HEK293 (cell line): ENCODE data around the gene C14orf132.

Experiments
- CTCF ChIA-PET: fragments of 350-600 bp; formaldehyde crosslinking; extraction: SDS; loops from one replicate; lab custom pipeline; 2021; ENCODE audit warnings: antibody characterized with exemption; lab: Yijun Ruan, JAX
- POLR2A ChIA-PET: fragments of 300-600 bp; formaldehyde crosslinking; extraction: SDS; loops from one replicate; lab custom pipeline; 2020; ENCODE audit warnings: antibody characterized with exemption, inconsistent platforms; lab: Yijun Ruan, JAX
- H3K27ac ChIP-seq: fragments of 200-500 bp; sonication (Bioruptor generic); 2 replicates; pipeline ENCODE4 v1.5.1; 2014; ENCODE audit warnings: low read depth, low read length, control low read depth, inconsistent platforms; ENCODE audit errors: extremely low read depth
- H3K36me3 ChIP-seq, 2 experiments: fragments of 200-500 bp in 1 of 2; sonication (Bioruptor generic) in 1 of 2; 1 replicate in 1 of 2; 2 replicates in 1 of 2; pipeline ENCODE4 v1.5.1; 2014 to 2017; ENCODE audit warnings: inconsistent platforms in 2 of 2, low read length in 2 of 2; ENCODE audit not compliant: control insufficient read depth in 2 of 2, insufficient read depth in 1 of 2
- H3K4me1 ChIP-seq: fragments of 200-500 bp; sonication (Bioruptor generic); 2 replicates; pipeline ENCODE4 v1.5.1; 2014; ENCODE audit warnings: mild to moderate bottlenecking, low read length, inconsistent platforms; ENCODE audit not compliant: control insufficient read depth, insufficient read depth
- H3K4me3 ChIP-seq: 2 replicates; pipeline ENCODE4 v1.5.1; 2011; ENCODE audit warnings: low read depth, mild to moderate bottlenecking, control low read depth, low read length, moderate library complexity
- H3K9me3 ChIP-seq: fragments of 200-500 bp; sonication (Bioruptor generic); 2 replicates; pipeline ENCODE4 v1.5.1; 2014; ENCODE audit warnings: low read depth, low read length, inconsistent platforms; ENCODE audit not compliant: control insufficient read depth, insufficient read depth
- KLF7 ChIP-seq: fragments of 450-650 bp; formaldehyde crosslinking; IDR thresholded peaks from 2 replicates; pipeline ENCODE4 v1.5.1; 2016; ENCODE audit warnings: missing biosample characterization, missing genetic modification characterization, borderline replicate concordance
- MYNN ChIP-seq: fragments of 450-650 bp; formaldehyde crosslinking; IDR thresholded peaks from 2 replicates; pipeline ENCODE4 v1.5.1; 2016; ENCODE audit warnings: missing biosample characterization, missing genetic modification characterization, borderline replicate concordance
- SETDB1 ChIP-seq: IDR thresholded peaks from one replicate; pipeline ENCODE4 v1.6.1; 2017; ENCODE audit warnings: mild to moderate bottlenecking, low read length, moderate library complexity, mixed read lengths; ENCODE audit not compliant: insufficient read length
- TRIM28 ChIP-seq: IDR thresholded peaks from 2 replicates; pipeline ENCODE4 v1.6.1; 2011; ENCODE audit warnings: low read length, control low read depth, borderline replicate concordance
- ZBTB21 ChIP-seq: fragments of 450-650 bp; formaldehyde crosslinking; IDR thresholded peaks from 2 replicates; pipeline ENCODE4 v1.5.1; 2017; ENCODE audit warnings: missing biosample characterization, missing genetic modification characterization
- ZBTB8A ChIP-seq: fragments of 450-650 bp; formaldehyde crosslinking; IDR thresholded peaks from 2 replicates; pipeline ENCODE4 v1.5.1; 2016; ENCODE audit warnings: missing biosample characterization, missing genetic modification characterization
- ZIC2 ChIP-seq: fragments of 450-650 bp; formaldehyde crosslinking; IDR thresholded peaks from 2 replicates; pipeline ENCODE4 v1.5.1; 2016; ENCODE audit warnings: missing biosample characterization, missing genetic modification characterization
- ZNF169 ChIP-seq: fragments of 450-650 bp; formaldehyde crosslinking; IDR thresholded peaks from 2 replicates; pipeline ENCODE4 v1.5.1; 2016; ENCODE audit warnings: missing biosample characterization, missing genetic modification characterization
- ZNF214 ChIP-seq: fragments of 450-650 bp; formaldehyde crosslinking; IDR thresholded peaks from 2 replicates; pipeline ENCODE4 v1.5.1; 2017; ENCODE audit warnings: missing biosample characterization, mild to moderate bottlenecking, missing genetic modification characterization, borderline replicate concordance
- ZNF530 ChIP-seq: fragments of 450-650 bp; formaldehyde crosslinking; IDR thresholded peaks from 2 replicates; pipeline ENCODE4 v1.5.1; 2016; ENCODE audit warnings: low read depth, missing biosample characterization, missing genetic modification characterization
- ZNF585B ChIP-seq: fragments of 450-650 bp; formaldehyde crosslinking; IDR thresholded peaks from 2 replicates; pipeline ENCODE4 v1.5.1; 2016; ENCODE audit warnings: missing biosample characterization, missing genetic modification characterization
- ZNF610 ChIP-seq: fragments of 450-650 bp; formaldehyde crosslinking; IDR thresholded peaks from 2 replicates; pipeline ENCODE4 v1.5.1; 2016; ENCODE audit warnings: missing biosample characterization, missing genetic modification characterization, borderline replicate concordance
- ZNF623 ChIP-seq: fragments of 450-650 bp; formaldehyde crosslinking; IDR thresholded peaks from 2 replicates; pipeline ENCODE4 v1.5.1; 2016; ENCODE audit warnings: missing biosample characterization, missing genetic modification characterization
- ZNF658 ChIP-seq: fragments of 450-650 bp; formaldehyde crosslinking; IDR thresholded peaks from 2 replicates; pipeline ENCODE4; 2016; ENCODE audit warnings: missing biosample characterization, missing genetic modification characterization
- ZNF670 ChIP-seq: fragments of 450-650 bp; formaldehyde crosslinking; IDR thresholded peaks from 2 replicates; pipeline ENCODE4 v1.5.1; 2016; ENCODE audit warnings: missing biosample characterization, missing genetic modification characterization, low read depth
- TF ChIP-seq, protein P1 (sequence below): fragments of 450-650 bp; formaldehyde crosslinking; optimal IDR thresholded peaks from 2 replicates; pipeline ENCODE3; 2016; ENCODE audit warnings: missing biosample characterization, mild to moderate bottlenecking, missing genetic modification characterization
- TF ChIP-seq, protein P2 (sequence below): fragments of 450-650 bp; formaldehyde crosslinking; IDR thresholded peaks from 2 replicates; pipeline ENCODE4 v1.5.1; 2016; ENCODE audit warnings: missing biosample characterization, missing genetic modification characterization
- TF ChIP-seq, protein P3 (sequence below): fragments of 450-650 bp; formaldehyde crosslinking; IDR thresholded peaks from 2 replicates; pipeline ENCODE4 v1.5.1; 2016; ENCODE audit warnings: missing biosample characterization, missing genetic modification characterization
- TF ChIP-seq, protein P4 (sequence below): fragments of 450-650 bp; formaldehyde crosslinking; IDR thresholded peaks from 2 replicates; pipeline ENCODE4 v1.5.1; 2016; ENCODE audit warnings: missing biosample characterization, missing genetic modification characterization

The C14orf132 gene

DNA sequence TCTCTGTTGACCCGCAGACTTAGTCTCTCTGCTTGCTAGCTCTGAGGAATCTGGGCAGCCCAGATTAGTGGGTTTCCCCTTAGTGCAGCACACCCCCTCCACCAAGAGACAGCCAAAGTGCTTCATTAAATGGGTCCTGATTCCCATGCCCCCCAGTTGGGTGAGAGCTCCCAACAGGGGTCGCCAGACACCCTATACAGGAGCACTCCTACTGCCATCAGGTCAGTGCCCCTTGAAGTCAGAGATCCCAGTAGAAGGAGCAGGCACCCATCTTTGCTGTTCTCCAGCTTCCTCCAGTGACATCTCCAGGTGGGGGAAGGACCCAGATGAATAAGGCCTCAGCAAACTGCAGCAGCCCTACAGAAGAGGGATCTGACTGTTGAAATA lies 36.7 kb upstream of the C14orf132 start:
- Histone ChIP-seq H3K4me3 (no peak overlapping the region), H3K27ac (no peak overlapping the region), H3K9me3 (no peaks in the 10 kb centered on the region), H3K36me3 (no peaks in the 10 kb centered on the region), H3K4me1 (no peaks in the 10 kb centered on the region)
- POLR2A ChIA-PET, result no interaction called here
- CTCF ChIA-PET, result interaction anchor here (0.6 to 7.6 kb wide), 5 partner anchors 96 to 521 kb away, joined by 3 to 100 read pairs (median 3); no protein-coding TSS in a partner anchor
- no peak for TF ChIP-seq ZNF214
- TF ChIP-seq, protein P1, sequence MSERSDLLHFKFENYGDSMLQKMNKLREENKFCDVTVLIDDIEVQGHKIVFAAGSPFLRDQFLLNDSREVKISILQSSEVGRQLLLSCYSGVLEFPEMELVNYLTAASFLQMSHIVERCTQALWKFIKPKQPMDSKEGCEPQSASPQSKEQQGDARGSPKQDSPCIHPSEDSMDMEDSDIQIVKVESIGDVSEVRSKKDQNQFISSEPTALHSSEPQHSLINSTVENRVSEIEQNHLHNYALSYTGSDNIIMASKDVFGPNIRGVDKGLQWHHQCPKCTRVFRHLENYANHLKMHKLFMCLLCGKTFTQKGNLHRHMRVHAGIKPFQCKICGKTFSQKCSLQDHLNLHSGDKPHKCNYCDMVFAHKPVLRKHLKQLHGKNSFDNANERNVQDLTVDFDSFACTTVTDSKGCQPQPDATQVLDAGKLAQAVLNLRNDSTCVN, result no peak
- TF ChIP-seq, protein P2, sequence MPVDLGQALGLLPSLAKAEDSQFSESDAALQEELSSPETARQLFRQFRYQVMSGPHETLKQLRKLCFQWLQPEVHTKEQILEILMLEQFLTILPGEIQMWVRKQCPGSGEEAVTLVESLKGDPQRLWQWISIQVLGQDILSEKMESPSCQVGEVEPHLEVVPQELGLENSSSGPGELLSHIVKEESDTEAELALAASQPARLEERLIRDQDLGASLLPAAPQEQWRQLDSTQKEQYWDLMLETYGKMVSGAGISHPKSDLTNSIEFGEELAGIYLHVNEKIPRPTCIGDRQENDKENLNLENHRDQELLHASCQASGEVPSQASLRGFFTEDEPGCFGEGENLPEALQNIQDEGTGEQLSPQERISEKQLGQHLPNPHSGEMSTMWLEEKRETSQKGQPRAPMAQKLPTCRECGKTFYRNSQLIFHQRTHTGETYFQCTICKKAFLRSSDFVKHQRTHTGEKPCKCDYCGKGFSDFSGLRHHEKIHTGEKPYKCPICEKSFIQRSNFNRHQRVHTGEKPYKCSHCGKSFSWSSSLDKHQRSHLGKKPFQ (tag by site-specific recombination), result no peak
- no peak for TF ChIP-seq ZNF169 (tag by site-specific recombination)

DNA sequence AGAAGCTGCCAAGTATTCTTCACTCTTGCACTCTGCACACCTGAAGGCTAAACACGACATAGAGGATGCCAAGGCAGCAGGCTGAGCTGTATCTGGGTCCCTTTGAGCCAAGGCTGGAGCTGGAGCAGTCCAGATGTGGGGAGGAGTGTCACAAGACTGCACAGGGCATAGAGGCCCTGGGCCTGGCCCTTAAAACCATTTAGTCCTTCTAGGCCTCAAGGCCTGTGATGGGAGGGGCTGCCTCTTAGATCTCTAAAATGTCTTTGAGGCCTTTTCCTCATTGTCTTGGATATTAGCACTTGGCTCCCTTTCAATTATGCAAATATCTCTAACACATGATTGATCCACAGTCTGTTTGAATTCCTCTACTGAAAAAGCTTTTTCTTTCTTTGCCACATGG lies 28.0 kb upstream of the C14orf132 start:
- Histone ChIP-seq H3K9me3 (no peaks in the 10 kb centered on the region), H3K27ac (no peak overlapping the region), H3K4me3 (no peak overlapping the region), H3K4me1 (no peaks in the 10 kb centered on the region), H3K36me3 (no peaks in the 10 kb centered on the region)
- ChIA-PET CTCF (interaction anchor here (0.8 to 1.3 kb wide), 3 partner anchors 40 to 88 kb away, joined by 3 to 4 read pairs (median 3); no protein-coding TSS in a partner anchor), POLR2A (no interaction called here)
- TF ChIP-seq ZNF670 (tag by site-specific recombination) (no peak), SETDB1 (peak; percentile 80), ZNF658 (tag by site-specific recombination) (no peak), ZBTB21 (tag by site-specific recombination) (no peak), ZNF585B (tag by site-specific recombination) (peak; percentile 95), ZNF214 (no peak), MYNN (tag by site-specific recombination) (no peak), TRIM28 (peak; percentile 90; the same call in 1 of the 2 replicates), ZNF610 (tag by site-specific recombination) (no peak), ZNF169 (tag by site-specific recombination) (no peak), KLF7 (tag by site-specific recombination) (no peak), ZNF623 (no peak), ZIC2 (tag by site-specific recombination) (no peak), ZBTB8A (tag by site-specific recombination) (no peak), ZNF530 (tag by site-specific recombination) (no peak)
- TF ChIP-seq, protein P3, sequence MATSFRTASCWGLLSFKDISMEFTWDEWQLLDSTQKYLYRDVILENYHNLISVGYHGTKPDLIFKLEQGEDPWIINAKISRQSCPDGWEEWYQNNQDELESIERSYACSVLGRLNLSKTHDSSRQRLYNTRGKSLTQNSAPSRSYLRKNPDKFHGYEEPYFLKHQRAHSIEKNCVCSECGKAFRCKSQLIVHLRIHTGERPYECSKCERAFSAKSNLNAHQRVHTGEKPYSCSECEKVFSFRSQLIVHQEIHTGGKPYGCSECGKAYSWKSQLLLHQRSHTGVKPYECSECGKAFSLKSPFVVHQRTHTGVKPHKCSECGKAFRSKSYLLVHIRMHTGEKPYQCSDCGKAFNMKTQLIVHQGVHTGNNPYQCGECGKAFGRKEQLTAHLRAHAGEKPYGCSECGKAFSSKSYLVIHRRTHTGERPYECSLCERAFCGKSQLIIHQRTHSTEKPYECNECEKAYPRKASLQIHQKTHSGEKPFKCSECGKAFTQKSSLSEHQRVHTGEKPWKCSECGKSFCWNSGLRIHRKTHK (tag by site-specific recombination), result no peak
- TF ChIP-seq, protein P4, sequence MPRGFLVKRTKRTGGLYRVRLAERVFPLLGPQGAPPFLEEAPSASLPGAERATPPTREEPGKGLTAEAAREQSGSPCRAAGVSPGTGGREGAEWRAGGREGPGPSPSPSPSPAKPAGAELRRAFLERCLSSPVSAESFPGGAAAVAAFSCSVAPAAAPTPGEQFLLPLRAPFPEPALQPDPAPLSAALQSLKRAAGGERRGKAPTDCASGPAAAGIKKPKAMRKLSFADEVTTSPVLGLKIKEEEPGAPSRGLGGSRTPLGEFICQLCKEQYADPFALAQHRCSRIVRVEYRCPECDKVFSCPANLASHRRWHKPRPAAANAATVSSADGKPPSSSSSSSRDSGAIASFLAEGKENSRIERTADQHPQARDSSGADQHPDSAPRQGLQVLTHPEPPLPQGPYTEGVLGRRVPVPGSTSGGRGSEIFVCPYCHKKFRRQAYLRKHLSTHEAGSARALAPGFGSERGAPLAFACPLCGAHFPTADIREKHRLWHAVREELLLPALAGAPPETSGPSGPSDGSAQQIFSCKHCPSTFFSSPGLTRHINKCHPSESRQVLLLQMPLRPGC (tag by site-specific recombination), result no peak
- TF ChIP-seq, all 188 proteins: peak for 3
